ENCODE results near the gene TOE1.

DNA sequence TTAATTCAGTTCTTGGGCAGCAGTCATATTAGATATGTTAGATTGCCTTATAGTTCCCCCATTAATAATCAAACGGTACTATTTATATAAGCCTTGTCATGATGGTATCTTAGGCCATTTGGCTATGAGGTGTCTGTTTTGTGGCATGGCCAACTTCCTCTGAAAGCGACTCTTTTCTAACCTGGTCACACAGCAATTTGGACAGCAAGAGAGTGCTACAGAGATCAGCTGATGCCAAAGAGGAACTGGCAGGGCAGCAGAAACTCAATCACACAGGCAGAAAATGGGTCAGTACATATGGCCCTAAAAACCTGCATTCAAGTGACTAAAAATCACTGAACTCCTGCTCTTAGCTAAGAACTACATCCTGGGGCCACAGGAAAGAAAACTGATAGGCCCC, 13.7 kb downstream of the TOE1 start:
- TF ChIP-seq EZH2 (IDR thresholded peaks at IDR 0.05) (no peak), POLR2AphosphoS5 (IDR thresholded peaks at IDR 0.05; ENCODE audit: borderline replicate concordance, low read depth, low read length) (no peak)
